Mesendoderm (in vitro differentiated cells): Measurements from ENCODE around the gene PHACTR1. TPM values are rescaled to one million over a fixed set of nuclear protein-coding genes. Genes with fewer than 3 reads are reported as not detected.

ENCODE experiments used
- DNase-seq: peaks from one replicate; pipeline ENCODE4 v3.0.0; 2013
- H2AK5ac ChIP-seq: 2 replicates; pipeline ENCODE4 v1.6.1; 2013; ENCODE audit warnings: low read length, inconsistent platforms
- H2BK120ac ChIP-seq: 2 replicates; pipeline ENCODE4 v1.6.1; 2013; ENCODE audit warnings: low read depth, mild to moderate bottlenecking, low read length, moderate library complexity, mixed read lengths
- H2BK15ac ChIP-seq: replicated peaks from 2 replicates; pipeline ENCODE4 v1.6.1; 2013; ENCODE audit warnings: low read depth, mild to moderate bottlenecking, moderate library complexity
- H2BK5ac ChIP-seq: 2 replicates; pipeline ENCODE4 v1.6.1; 2013; ENCODE audit warnings: low read length, inconsistent platforms
- H3K18ac ChIP-seq: 2 replicates; pipeline ENCODE4 v1.6.1; 2013; ENCODE audit warnings: mild to moderate bottlenecking, low read length, mixed read lengths
- H3K23ac ChIP-seq: one replicate; pipeline ENCODE4 v1.6.1; 2013; ENCODE audit warnings: low read length
- H3K27ac ChIP-seq: 2 replicates; pipeline ENCODE4 v1.5.1; 2013; ENCODE audit warnings: low read depth, mild to moderate bottlenecking, inconsistent platforms, low read length, moderate library complexity
- H3K27me3 ChIP-seq: 2 replicates; pipeline ENCODE4 v1.6.1; 2013; ENCODE audit warnings: low read length, control low read depth, mild to moderate bottlenecking, inconsistent platforms; ENCODE audit not compliant: insufficient read depth, poor library complexity
- H3K36me3 ChIP-seq: 2 replicates; pipeline ENCODE4 v1.6.1; 2013; ENCODE audit warnings: low read length, inconsistent platforms; ENCODE audit not compliant: control insufficient read depth, insufficient read depth
- H3K4ac ChIP-seq: one replicate; pipeline ENCODE4 v1.6.1; 2013; ENCODE audit warnings: low read depth, mild to moderate bottlenecking, low read length, moderate library complexity
- H3K4me1 ChIP-seq: 2 replicates; pipeline ENCODE4 v1.6.1; 2013; ENCODE audit warnings: low read depth, low read length, inconsistent platforms; ENCODE audit not compliant: control insufficient read depth
- H3K4me2 ChIP-seq: 2 replicates; pipeline ENCODE4 v1.6.1; 2013; ENCODE audit warnings: low read length
- H3K4me3 ChIP-seq: 2 replicates; pipeline ENCODE4 v1.5.1; 2013; ENCODE audit warnings: mild to moderate bottlenecking, low read length
- H3K56ac ChIP-seq: one replicate; pipeline ENCODE4 v1.6.1; 2013; ENCODE audit warnings: low read length
- H3K79me1 ChIP-seq: 2 replicates; pipeline ENCODE4 v1.6.1; 2013; ENCODE audit warnings: low read length, inconsistent platforms
- H3K79me2 ChIP-seq: 2 replicates; pipeline ENCODE4 v1.6.1; 2013; ENCODE audit warnings: mild to moderate bottlenecking, low read length; ENCODE audit not compliant: control insufficient read depth, insufficient read depth
- H3K9ac ChIP-seq: 2 replicates; pipeline ENCODE4 v1.6.1; 2013; ENCODE audit warnings: low read length, inconsistent platforms
- H4K5ac ChIP-seq: one replicate; pipeline ENCODE4 v1.6.1; 2013; ENCODE audit warnings: low read length
- H4K8ac ChIP-seq: one replicate; pipeline ENCODE4 v1.6.1; 2013; ENCODE audit warnings: low read depth, mild to moderate bottlenecking, control low read depth, low read length, moderate library complexity
- WGBS: extraction: QIAGEN DNeasy Blood & Tissue Kit; methylation state at CpG from one replicate; pipeline ENCODE4 v1.1.7; 2013; ENCODE audit warnings: low lambda C conversion rate, missing lambda C conversion rate; ENCODE audit not compliant: insufficient coverage; ENCODE audit errors: extremely low coverage; 5-methylcytosine and 5-hydroxymethylcytosine counted together
- polyA plus RNA-seq, 2 experiments: library from polyadenylated mRNA; stranded (reverse); fragments of 200-250 nt; gene quantifications; one replicate each; pipeline ENCODE4 v1.2.3, GENCODE V29; 2013

The PHACTR1 gene
- 5.7 TPM for polyA plus RNA-seq (2013, experiment 1 of 2)
- polyA plus RNA-seq (2013, experiment 2 of 2), result 5.7 TPM

- no peak within 1 kb of the TSS for H3K27ac ChIP-seq
These were observed at the start of gene PHACTR1 for GRCh38 chr6:12716298-12716916. TSS of gene PHACTR1 (plus strand) at chr6:12716767.

GRCh38 chr6:12666886-12667285 lies 49.7 kb upstream of the PHACTR1 start:
- Histone ChIP-seq H2BK120ac (no peak overlapping the region), H3K79me1 (no peaks in the 10 kb centered on the region), H3K23ac (no peak overlapping the region), H3K56ac (no peak overlapping the region), H3K27ac (no peak overlapping the region), H3K79me2 (no peaks in the 10 kb centered on the region), H3K27me3 (no peaks in the 10 kb centered on the region), H3K18ac (no peak overlapping the region), H3K4me2 (no peak overlapping the region), H3K9ac (no peak overlapping the region), H4K8ac (no peak overlapping the region), H3K4me1 (no peaks in the 10 kb centered on the region), H4K5ac (no peak overlapping the region), H2BK5ac (no peak overlapping the region), H3K36me3 (no peaks in the 10 kb centered on the region), H2AK5ac (no peak overlapping the region), H2BK15ac (no peak overlapping the region), H3K4ac (no peak overlapping the region), H3K4me3 (no peak overlapping the region)
- no peak for DNase-seq
- no CpG with 5 or more reads among the region's 1 CpG for WGBS

More at GRCh38 chr6:12716298-12716916, at the start of gene PHACTR1:
- DNase-seq, result no peak
- no peak within 1 kb of the TSS for H2BK120ac ChIP-seq
- H2BK5ac ChIP-seq, result no peak within 1 kb of the TSS
- H2AK5ac ChIP-seq, result no peak within 1 kb of the TSS
- no peaks in the 10 kb centered on the region for H3K36me3 ChIP-seq
- no peak within 1 kb of the TSS for H3K4me3 ChIP-seq
- H4K8ac ChIP-seq, result no peak within 1 kb of the TSS
- H3K79me1 ChIP-seq, result no peaks in the 10 kb centered on the region
- H3K18ac ChIP-seq, result no peak within 1 kb of the TSS
- no peaks in the 10 kb centered on the region for H3K79me2 ChIP-seq
- no peak within 1 kb of the TSS for H3K4me2 ChIP-seq
- H3K4me1 ChIP-seq, result no peaks in the 10 kb centered on the region
- no peaks in the 10 kb centered on the region for H3K27me3 ChIP-seq
- no peak within 1 kb of the TSS for H3K23ac ChIP-seq
- no peak within 1 kb of the TSS for H3K9ac ChIP-seq
- no CpG with 5 or more reads among the region's 10 CpGs for WGBS
- H2BK15ac ChIP-seq, result no peak within 1 kb of the TSS
- H3K4ac ChIP-seq, result no peak within 1 kb of the TSS
- no peak within 1 kb of the TSS for H4K5ac ChIP-seq
- H3K56ac ChIP-seq, result no peak within 1 kb of the TSS

- no peak overlapping the region for H3K4me2 ChIP-seq
- no peaks in the 10 kb centered on the region for H3K79me1 ChIP-seq
- no peak overlapping the region for H3K18ac ChIP-seq
- H3K27me3 ChIP-seq, result no peaks in the 10 kb centered on the region
- no peak overlapping the region for H2BK5ac ChIP-seq
- H3K4ac ChIP-seq, result no peak overlapping the region
- H4K8ac ChIP-seq, result no peak overlapping the region
- H2AK5ac ChIP-seq, result no peak overlapping the region
- H3K56ac ChIP-seq, result no peak overlapping the region
- no peaks in the 10 kb centered on the region for H3K36me3 ChIP-seq
- no peaks in the 10 kb centered on the region for H3K79me2 ChIP-seq
- no peak overlapping the region for H3K27ac ChIP-seq
- H3K4me1 ChIP-seq, result no peaks in the 10 kb centered on the region
- no peak overlapping the region for H3K9ac ChIP-seq
- no peak for DNase-seq
- WGBS, result no CpG with 5 or more reads among the region's 5 CpGs
- no peak overlapping the region for H3K23ac ChIP-seq
- H2BK120ac ChIP-seq, result no peak overlapping the region
- H2BK15ac ChIP-seq, result no peak overlapping the region
- H4K5ac ChIP-seq, result no peak overlapping the region
- H3K4me3 ChIP-seq, result no peak overlapping the region
These were observed 40.6 kb upstream of the PHACTR1 start for GRCh38 chr6:12675931-12676330.

- H3K79me2 ChIP-seq, result no peaks in the 10 kb centered on the region
- no peak overlapping the region for H2AK5ac ChIP-seq
- H2BK120ac ChIP-seq, result no peak overlapping the region
- no peak overlapping the region for H3K18ac ChIP-seq
- H3K4me1 ChIP-seq, result no peaks in the 10 kb centered on the region
- H3K56ac ChIP-seq, result no peak overlapping the region
- no peak overlapping the region for H3K4ac ChIP-seq
- H4K5ac ChIP-seq, result no peak overlapping the region
- H3K23ac ChIP-seq, result no peak overlapping the region
- H3K27me3 ChIP-seq, result no peaks in the 10 kb centered on the region
- DNase-seq, result no peak
- no peak overlapping the region for H3K27ac ChIP-seq
- H3K4me2 ChIP-seq, result no peak overlapping the region
- no peak overlapping the region for H3K4me3 ChIP-seq
- H2BK5ac ChIP-seq, result no peak overlapping the region
- no peaks in the 10 kb centered on the region for H3K36me3 ChIP-seq
- H4K8ac ChIP-seq, result no peak overlapping the region
- no CpG with 5 or more reads among the region's 3 CpGs for WGBS
- no peaks in the 10 kb centered on the region for H3K79me1 ChIP-seq
- no peak overlapping the region for H3K9ac ChIP-seq
- no peak overlapping the region for H2BK15ac ChIP-seq
These were observed 37.2 kb upstream of the PHACTR1 start for GRCh38 chr6:12679341-12679740.

- Histone ChIP-seq H3K79me2 (no peaks in the 10 kb centered on the region), H3K4me1 (no peaks in the 10 kb centered on the region), H3K56ac (no peak overlapping the region), H3K23ac (no peak overlapping the region), H3K27me3 (no peaks in the 10 kb centered on the region), H3K36me3 (no peaks in the 10 kb centered on the region), H3K27ac (no peak overlapping the region), H2BK5ac (no peak overlapping the region), H2AK5ac (no peak overlapping the region), H4K8ac (no peak overlapping the region), H3K4me2 (no peak overlapping the region), H3K4me3 (no peak overlapping the region), H4K5ac (no peak overlapping the region), H3K9ac (no peak overlapping the region), H3K18ac (no peak overlapping the region), H3K79me1 (no peaks in the 10 kb centered on the region), H2BK15ac (no peak overlapping the region), H2BK120ac (no peak overlapping the region), H3K4ac (no peak overlapping the region)
- WGBS, result no CpG with 5 or more reads among the region's 1 CpG
- no peak for DNase-seq
These were observed 23.4 kb upstream of the PHACTR1 start for GRCh38 chr6:12693122-12693521.

GRCh38 chr6:12698298-12698697 lies 18.3 kb upstream of the PHACTR1 start:
- Histone ChIP-seq H3K4me1 (no peaks in the 10 kb centered on the region), H3K4ac (no peak overlapping the region), H3K36me3 (no peaks in the 10 kb centered on the region), H4K8ac (no peak overlapping the region), H3K4me2 (no peak overlapping the region), H2BK5ac (no peak overlapping the region), H3K56ac (no peak overlapping the region), H3K79me2 (no peaks in the 10 kb centered on the region), H3K4me3 (no peak overlapping the region), H2BK15ac (no peak overlapping the region), H3K9ac (no peak overlapping the region), H3K79me1 (no peaks in the 10 kb centered on the region), H3K23ac (no peak overlapping the region), H2AK5ac (no peak overlapping the region), H3K27me3 (no peaks in the 10 kb centered on the region), H2BK120ac (no peak overlapping the region), H3K18ac (no peak overlapping the region), H3K27ac (no peak overlapping the region), H4K5ac (no peak overlapping the region)
- no CpG with 5 or more reads among the region's 4 CpGs for WGBS
- no peak for DNase-seq
